ENCODE measurements around the gene EPHB1. TPM values are rescaled to one million over a fixed set of nuclear protein-coding genes. Genes with fewer than 3 reads are reported as not detected.

The EPHB1 gene
- total and polyA plus RNA-seq, 2 experiments from 2014 or later, result 0.45 to 1.7 TPM

- H3K9me3 ChIP-seq (ENCODE audit: low read depth), result no peaks in the 10 kb centered on the region
- H3K4me1 ChIP-seq (ENCODE audit: low read depth), result no peaks in the 10 kb centered on the region
- no peak overlapping the region for H3K27ac ChIP-seq
- TF ChIP-seq, protein P1, sequence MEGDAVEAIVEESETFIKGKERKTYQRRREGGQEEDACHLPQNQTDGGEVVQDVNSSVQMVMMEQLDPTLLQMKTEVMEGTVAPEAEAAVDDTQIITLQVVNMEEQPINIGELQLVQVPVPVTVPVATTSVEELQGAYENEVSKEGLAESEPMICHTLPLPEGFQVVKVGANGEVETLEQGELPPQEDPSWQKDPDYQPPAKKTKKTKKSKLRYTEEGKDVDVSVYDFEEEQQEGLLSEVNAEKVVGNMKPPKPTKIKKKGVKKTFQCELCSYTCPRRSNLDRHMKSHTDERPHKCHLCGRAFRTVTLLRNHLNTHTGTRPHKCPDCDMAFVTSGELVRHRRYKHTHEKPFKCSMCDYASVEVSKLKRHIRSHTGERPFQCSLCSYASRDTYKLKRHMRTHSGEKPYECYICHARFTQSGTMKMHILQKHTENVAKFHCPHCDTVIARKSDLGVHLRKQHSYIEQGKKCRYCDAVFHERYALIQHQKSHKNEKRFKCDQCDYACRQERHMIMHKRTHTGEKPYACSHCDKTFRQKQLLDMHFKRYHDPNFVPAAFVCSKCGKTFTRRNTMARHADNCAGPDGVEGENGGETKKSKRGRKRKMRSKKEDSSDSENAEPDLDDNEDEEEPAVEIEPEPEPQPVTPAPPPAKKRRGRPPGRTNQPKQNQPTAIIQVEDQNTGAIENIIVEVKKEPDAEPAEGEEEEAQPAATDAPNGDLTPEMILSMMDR (IDR thresholded peaks at IDR 0.05; ENCODE audit: low read depth, low read length), result no peak
- no peaks in the 10 kb centered on the region for H3K27me3 ChIP-seq
- no peak for DNase-seq (ENCODE audit: low read depth in 1 of 2, low spot score in 1 of 2)
- no peak overlapping the region for H3K4me3 ChIP-seq
- H3K36me3 ChIP-seq, result no peaks in the 10 kb centered on the region
Observed at GRCh38 chr3:135249186-135249585, 454.1 kb downstream of the EPHB1 start.

DNA sequence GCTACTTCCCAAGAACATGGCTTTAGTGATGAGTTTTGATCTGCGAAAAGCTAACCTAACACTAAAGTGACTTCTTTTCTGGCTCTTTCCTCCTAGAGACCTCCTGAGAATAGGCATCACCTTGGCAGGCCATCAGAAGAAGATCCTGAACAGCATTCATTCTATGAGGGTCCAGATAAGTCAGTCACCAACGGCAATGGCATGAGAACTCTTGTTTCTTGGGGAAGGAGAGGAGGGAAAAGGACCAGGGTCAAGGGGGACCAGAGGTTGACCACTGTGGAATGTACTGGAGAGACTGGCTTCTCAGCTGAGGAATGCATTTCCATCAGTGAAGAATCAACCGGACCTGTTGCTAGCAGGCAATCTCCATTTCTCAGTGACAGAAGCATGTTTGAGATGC is 463.9 kb downstream of the EPHB1 start:
- Histone ChIP-seq H3K36me3 (no peaks in the 10 kb centered on the region), H3K4me1 (ENCODE audit: low read depth) (no peaks in the 10 kb centered on the region), H3K27me3 (no peaks in the 10 kb centered on the region), H3K4me3 (no peak overlapping the region), H3K27ac (no peak overlapping the region), H3K9me3 (ENCODE audit: low read depth) (no peaks in the 10 kb centered on the region)
- DNase-seq (ENCODE audit: low read depth in 1 of 2, low spot score in 1 of 2), result no peak
- TF ChIP-seq, protein P1 (IDR thresholded peaks at IDR 0.05; ENCODE audit: low read depth, low read length), result no peak

GRCh38 chr3:135260025-135260424 is 465.0 kb downstream of the EPHB1 start:
- Histone ChIP-seq H3K27ac (no peak overlapping the region), H3K9me3 (ENCODE audit: low read depth) (no peaks in the 10 kb centered on the region), H3K36me3 (no peaks in the 10 kb centered on the region), H3K4me3 (no peak overlapping the region), H3K27me3 (no peaks in the 10 kb centered on the region), H3K4me1 (ENCODE audit: low read depth) (no peaks in the 10 kb centered on the region)
- no peak for DNase-seq (ENCODE audit: low read depth in 1 of 2, low spot score in 1 of 2)
- TF ChIP-seq, protein P1 (IDR thresholded peaks at IDR 0.05; ENCODE audit: low read depth, low read length), result no peak

- H3K36me3 ChIP-seq, result no peaks in the 10 kb centered on the region
- TF ChIP-seq, protein P1 (IDR thresholded peaks at IDR 0.05; ENCODE audit: low read depth, low read length), result no peak
- H3K4me3 ChIP-seq, result no peak overlapping the region
- H3K9me3 ChIP-seq (ENCODE audit: low read depth), result no peaks in the 10 kb centered on the region
- DNase-seq (ENCODE audit: low read depth in 1 of 2, low spot score in 1 of 2), result no peak
- H3K27me3 ChIP-seq, result no peaks in the 10 kb centered on the region
- no peaks in the 10 kb centered on the region for H3K4me1 ChIP-seq (ENCODE audit: low read depth)
- no peak overlapping the region for H3K27ac ChIP-seq
Observed at GRCh38 chr3:135261214-135261775, 466.2 kb downstream of the EPHB1 start.

- Histone ChIP-seq H3K27me3 (no peaks in the 10 kb centered on the region), H3K9me3 (ENCODE audit: low read depth) (no peaks in the 10 kb centered on the region), H3K36me3 (no peaks in the 10 kb centered on the region), H3K27ac (no peak overlapping the region), H3K4me3 (no peak overlapping the region), H3K4me1 (ENCODE audit: low read depth) (no peaks in the 10 kb centered on the region)
- TF ChIP-seq, protein P1 (IDR thresholded peaks at IDR 0.05; ENCODE audit: low read depth, low read length), result no peak
- DNase-seq (ENCODE audit: low read depth in 1 of 2, low spot score in 1 of 2), result no peak
Observed at GRCh38 chr3:135261916-135262315, 466.9 kb downstream of the EPHB1 start.

All from cardiac muscle cell (in vitro differentiated cells and primary cell).